GM18507 (cell line): ENCODE data around the gene YY1.
"Not testable (repeated sequence)": the region's sequence is repeated elsewhere in the genome, so short reads cannot be mapped to it uniquely, and the experiment has no call there.

Source experiments
- DNase-seq: peaks from one replicate; pipeline ENCODE4 v3.0.0; 2011; ENCODE audit warnings: low read depth; ENCODE audit not compliant: insufficient read length; ENCODE audit errors: extremely low spot score
- FAIRE-seq: peaks from 2 replicates; lab custom pipeline; 2011; peaks lifted over from hg19 to GRCh38; lab: Jason Lieb, UNC

YY1 gene

GRCh38 chr14:100292301-100292775, 53.4 kb downstream of the YY1 start:
- no peak for DNase-seq
- no peak for FAIRE-seq

DNA sequence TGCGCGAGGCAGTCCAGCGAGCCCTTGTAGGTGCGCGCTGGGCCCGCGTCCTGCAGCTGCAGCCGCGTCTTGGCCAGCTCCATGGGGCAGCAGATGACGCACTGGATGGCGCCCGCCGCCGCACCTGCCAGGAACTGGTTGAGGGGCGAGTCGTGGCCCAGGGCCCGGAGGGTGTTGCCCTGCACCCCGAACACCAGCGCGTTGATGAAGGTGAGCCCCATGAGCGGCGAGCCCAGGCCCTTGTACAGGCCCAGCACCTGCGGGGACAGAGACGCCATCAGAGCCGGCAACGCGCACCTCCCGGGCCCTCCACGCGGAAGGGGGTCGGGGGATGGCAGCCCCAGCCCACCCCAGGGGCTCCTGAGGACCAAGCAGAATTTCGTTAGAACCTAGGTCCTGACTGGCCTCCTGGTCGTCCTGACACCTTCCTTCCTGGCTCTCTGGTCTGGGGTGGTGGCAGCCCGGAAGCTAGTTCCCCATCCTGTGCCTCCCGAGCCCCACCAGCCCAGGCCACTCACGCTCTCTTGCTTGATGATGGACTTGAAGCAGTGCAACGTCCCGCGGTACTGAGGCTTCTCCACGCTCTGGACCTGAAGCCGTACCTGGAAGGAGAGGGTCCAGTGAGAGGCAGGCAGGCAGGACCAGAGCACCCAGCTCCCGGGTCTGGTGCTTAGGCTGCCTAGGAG, 54.0 kb downstream of the YY1 start:
- no peak for DNase-seq

DNA sequence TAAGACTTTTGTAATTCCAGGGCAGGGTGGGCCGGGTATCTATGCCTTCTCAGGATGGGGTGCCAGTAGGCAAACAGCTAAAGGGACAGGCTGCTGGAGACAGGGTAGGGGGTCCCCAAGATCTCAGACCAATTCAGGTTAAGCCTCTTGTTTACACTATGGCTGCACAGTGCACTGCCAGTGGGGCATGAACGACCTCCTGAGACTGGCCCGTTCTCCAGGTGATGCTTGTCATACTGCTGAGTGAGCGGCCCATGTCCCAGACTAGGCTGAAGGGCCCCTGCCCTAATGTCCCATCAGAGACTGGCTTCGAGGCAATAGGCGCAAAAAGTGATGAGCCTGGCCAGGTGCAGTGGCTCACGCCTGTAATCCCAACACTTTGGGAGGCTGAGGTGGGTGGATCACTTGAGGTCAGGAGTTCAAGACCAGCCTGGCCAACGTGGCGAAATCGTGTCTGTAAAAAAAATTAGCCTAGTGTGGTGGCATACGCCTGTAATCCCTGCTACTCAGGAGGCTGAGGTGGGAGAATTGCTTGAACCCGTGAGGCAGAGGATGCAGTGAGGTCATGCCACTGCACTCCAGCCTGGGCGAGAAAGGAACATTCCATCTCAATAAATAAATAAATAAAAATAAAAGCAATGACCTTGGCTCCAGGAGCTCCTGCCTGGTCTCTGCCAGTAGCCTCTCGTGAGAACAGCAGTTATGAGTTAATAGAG, 54.7 kb downstream of the YY1 start:
- DNase-seq (no peak), FAIRE-seq (no peak)

More for the DNA sequence above, 54.0 kb downstream of the YY1 start:
- FAIRE-seq, result no peak

DNA sequence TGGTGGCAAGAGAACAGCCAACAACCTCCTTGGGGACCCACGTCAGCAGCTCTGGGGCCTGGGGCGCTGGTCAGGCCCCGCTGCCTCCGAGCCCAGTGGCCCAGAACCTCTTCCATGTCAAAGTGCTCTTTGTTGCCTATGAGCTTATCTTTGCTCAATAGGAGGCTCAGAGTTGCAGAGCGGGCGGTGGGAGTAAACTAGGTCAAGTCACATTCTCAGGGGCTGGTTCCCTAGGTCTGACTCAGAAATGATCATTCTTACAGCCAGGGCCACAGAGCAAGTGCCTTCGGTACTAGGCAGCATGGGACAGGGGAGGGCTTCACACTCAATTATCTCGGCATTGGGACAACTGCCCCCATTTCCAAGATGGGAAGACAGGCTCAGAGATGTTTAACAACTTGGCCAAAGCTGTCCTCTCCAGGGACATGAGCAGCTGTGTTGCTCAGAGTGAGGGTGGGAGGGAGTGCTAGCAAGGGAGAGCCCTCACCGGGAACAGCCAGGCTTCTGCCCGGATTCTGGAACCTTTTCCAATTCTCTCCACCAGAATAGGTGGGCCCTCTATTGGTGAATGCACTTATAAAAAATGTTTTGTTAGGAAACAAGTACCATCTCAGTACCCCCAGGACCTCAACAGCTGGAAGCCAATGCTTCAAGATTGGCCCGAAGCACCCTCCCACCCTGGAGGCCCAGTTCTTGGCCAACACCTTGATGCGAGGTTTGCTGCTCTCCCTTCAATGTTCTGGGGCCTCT, 55.4 kb downstream of the YY1 start:
- FAIRE-seq, result peak; percentile 63
- no peak for DNase-seq

- DNase-seq, result no peak
- FAIRE-seq, result no peak
Measured at GRCh38 chr14:100294963-100295330, 56.0 kb downstream of the YY1 start.

DNA sequence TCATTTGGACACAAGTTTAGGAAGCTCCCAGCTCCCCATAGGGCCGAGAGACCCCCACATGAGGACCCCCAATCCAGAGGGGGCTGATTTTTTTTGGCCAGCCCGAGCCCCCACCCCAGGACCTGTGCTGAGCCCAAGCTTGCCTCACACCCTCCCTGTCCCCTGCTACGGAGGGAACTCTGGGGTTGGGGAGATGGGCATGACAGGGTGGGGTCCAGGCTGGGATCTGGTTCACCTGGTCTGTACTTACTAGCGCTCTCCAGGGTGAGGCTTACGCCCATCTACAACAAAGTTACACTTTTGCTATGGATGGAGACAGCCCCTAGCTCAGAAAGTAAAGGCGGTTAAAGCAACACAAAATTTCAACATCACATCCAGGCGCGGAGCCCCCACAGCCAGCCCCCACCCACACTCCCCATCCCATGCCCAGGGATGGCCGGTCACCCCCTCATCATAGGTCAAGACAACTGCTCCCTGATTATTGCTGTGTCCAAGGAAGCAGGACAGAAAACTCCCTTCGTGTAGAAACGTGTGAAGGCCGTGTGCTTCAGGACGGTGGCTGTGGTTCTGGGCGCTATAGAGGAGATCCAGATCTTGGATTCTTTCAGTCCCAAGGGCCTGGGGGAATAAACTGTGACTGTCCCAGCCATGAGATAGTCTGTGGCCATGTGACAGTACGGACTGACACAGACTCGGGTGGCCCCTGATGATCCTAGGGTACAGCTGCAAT, 56.6 kb downstream of the YY1 start:
- DNase-seq, result no peak
- no peak for FAIRE-seq

- FAIRE-seq (no peak), DNase-seq (no peak)
Measured at GRCh38 chr14:100296106-100296651, 57.2 kb downstream of the YY1 start.

GRCh38 chr14:100296729-100297128, 57.8 kb downstream of the YY1 start:
- not testable (repeated sequence) for FAIRE-seq, DNase-seq

- FAIRE-seq (peak; percentile 91), DNase-seq (no peak)
Measured at GRCh38 chr14:100297320-100298300, 58.7 kb downstream of the YY1 start.

GRCh38 chr14:100298551-100299237, 59.8 kb downstream of the YY1 start:
- no peak for FAIRE-seq

GRCh38 chr14:100299238-100299560, 60.3 kb downstream of the YY1 start:
- DNase-seq, result no peak
- FAIRE-seq, result no peak

More at GRCh38 chr14:100298551-100299237, 59.8 kb downstream of the YY1 start:
- DNase-seq, result no peak

DNA sequence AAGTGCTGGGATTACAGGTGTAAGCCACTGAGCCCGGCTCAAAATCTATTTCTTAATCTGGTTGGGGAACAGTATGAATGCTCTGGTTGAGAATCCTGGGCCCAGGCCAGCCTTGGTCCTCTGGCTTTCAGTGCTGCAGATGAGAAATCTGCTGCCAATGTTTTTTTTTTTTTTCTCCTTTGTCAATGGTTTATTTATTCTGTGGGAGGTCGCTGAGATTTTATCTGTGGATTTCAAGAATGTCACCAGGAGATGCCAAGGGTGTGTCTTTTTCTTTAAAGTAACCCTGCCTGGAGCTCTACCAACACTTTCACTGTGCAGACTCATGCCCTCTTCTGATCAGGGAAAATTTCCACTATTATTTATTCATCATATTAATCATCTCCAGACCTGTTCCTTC, 63.7 kb downstream of the YY1 start:
- DNase-seq (no peak), FAIRE-seq (no peak)

- no peak for DNase-seq
Measured at GRCh38 chr14:100303179-100303578, 64.2 kb downstream of the YY1 start.

DNA sequence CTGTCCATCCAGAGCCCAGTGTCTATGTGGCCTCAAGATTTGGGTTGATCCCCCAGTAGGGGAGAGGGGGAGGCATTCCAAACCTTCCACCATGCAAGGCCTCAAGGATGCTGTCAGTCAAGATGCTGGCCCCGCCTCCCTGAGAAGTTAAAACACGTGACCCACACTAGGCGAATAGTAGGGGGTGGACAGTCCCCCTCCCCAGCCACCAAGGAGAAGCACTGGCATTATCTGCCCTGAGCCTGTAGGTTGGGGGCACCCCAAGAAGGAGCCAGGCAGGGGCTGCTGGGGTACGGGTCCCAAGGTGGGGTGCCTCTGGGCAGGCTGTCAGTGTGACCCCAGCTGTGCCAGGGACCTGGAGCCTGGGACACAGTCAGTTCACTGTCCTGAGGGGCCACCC, 65.0 kb downstream of the YY1 start:
- DNase-seq (no peak), FAIRE-seq (no peak)

More at GRCh38 chr14:100303179-100303578, 64.2 kb downstream of the YY1 start:
- peak; percentile 57 for FAIRE-seq

- DNase-seq (no peak), FAIRE-seq (peak; percentile 52)
Measured at GRCh38 chr14:100304825-100305323, 65.9 kb downstream of the YY1 start.

- DNase-seq, result no peak
- FAIRE-seq, result peak; percentile 12
Measured at GRCh38 chr14:100305324-100306100, 66.6 kb downstream of the YY1 start.
